GM19193 (cell line): ENCODE results near the gene ZBTB44.

Experiments used
- POLR2A ChIP-seq: IDR thresholded peaks from 4 replicates; pipeline ENCODE4 v1.6.1; 2011; ENCODE audit not compliant: insufficient read depth, insufficient read length; ENCODE audit errors: extremely low read depth

The ZBTB44 gene

DNA sequence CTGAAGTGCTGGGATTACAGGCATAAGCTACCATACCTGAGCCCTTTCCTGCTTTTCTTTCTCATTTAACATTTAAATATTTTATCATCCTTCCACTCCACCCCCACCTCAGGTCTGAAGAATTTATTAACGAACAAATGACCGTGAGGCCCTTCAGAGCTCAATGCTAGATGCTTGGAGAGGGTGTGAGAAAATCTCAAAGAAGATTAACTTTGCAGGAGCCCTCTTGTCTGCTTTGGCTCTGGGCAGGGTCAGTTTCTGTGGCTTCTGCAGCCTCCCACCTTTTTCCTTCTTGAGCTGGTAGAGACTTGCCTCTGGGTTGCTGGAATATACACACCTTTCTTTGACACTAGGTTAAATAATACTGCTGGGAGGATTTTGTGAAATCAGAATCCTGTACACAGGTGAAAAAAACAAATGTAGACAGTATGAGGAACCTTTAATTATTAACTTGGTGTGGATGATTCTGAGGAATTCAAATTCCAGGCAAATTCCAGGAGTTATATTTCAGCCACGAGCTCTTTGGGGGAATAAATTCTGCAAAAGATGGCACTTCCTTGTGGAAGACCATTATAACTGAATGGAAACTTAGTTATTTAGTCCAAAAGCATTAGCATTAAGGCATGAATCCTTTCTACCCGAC lies 3.4 kb upstream of the ZBTB44 start:
- TF ChIP-seq POLR2A = no peak

DNA sequence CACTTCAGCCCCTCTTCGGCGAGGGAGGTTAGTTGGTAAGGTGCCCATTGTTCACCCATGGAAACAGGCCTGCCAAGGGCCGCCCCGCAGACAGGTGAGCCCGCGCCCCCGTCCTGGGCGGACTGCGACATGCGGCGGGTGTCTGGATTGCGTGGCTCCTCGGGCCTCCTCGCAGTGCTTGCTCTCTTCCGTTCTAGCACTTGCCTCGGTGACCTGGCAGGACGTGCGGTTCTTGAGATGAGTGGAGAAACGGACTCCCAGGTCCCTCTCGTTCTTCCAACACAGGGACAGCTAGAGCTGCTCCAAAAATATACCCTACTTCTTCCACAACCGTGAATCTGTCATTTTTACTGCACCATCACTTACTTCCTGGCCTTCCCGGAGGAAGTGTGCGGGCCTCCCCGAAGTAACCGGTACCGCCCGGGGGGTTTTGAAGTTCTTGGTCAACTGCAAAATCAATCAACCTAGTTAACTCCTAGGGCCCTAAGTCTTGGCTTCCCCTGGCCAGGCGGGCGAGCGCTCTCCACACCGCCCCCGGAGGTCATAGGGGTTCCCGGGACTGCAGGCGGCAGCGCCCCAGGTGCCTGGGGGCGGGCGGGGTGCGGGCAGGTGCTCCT lies 745 bp upstream of the ZBTB44 start:
- TF ChIP-seq POLR2A = no peak

DNA sequence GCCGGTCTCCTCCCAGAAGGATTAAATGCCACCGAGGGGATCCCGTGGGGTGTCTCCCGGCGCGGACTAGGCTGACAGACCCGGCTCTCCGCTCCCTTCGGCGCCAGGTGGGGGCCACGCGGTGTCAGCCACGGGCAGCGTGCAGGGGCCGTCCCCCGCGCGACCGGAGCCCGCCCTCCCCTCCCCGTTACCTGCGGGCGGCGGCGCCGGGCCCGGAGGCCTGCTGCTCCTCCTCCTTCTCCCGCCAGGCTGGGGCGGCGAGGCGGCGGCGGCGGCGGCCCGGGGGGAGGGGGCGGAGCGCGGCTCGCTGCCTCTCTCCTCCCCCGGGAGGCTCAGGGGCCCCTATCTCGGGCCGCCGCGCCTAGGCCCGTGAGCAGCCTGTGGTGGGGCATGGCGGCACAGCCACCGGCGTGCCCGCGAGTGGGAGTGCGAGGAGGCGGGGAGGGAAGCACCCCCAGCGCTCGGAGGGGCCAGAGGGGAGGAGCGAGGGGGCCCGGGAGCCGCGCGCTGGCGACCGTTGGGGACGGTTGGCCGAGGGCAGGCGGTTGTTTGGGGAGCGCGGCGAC lies 450 bp downstream of the ZBTB44 start:
- peak; percentile 44 for TF ChIP-seq POLR2A

DNA sequence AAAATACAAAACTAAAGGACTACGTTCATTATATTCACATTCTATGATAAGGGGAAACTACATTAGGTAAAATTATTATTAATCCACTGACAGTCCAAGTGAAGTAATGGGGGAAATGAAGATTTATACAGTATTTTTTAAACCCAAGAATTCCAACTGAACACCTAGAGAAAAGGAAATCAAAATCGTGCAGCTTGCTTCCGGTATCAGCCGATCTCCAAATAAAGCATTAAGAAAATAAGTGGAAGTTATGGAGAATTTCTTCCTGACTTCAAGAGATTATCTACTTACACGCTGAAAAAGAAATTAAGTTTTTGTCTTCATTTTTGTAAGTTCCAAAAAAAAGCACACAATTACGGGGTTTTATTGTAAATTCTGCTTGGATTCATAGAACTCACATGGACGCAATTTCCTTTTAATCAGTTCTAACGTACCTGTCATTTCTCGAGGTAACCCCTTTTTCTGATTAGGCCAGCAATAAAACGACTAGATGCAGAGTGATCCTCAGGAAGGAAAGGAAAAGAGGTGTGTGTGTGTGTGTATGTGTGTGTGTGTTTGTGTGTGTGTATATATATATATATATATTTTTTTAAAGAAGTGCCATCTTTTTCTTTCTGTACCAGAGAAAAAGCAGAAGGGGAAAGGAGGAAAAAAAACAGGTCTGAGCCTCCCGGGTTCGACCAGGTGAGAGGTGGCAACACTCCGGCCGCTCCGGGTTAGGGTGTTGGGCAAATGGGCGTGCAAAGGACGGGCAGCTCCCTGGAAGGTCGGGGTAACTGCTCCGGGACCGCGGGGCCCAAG lies 1.1 kb downstream of the ZBTB44 start:
- TF ChIP-seq POLR2A = no peak

DNA sequence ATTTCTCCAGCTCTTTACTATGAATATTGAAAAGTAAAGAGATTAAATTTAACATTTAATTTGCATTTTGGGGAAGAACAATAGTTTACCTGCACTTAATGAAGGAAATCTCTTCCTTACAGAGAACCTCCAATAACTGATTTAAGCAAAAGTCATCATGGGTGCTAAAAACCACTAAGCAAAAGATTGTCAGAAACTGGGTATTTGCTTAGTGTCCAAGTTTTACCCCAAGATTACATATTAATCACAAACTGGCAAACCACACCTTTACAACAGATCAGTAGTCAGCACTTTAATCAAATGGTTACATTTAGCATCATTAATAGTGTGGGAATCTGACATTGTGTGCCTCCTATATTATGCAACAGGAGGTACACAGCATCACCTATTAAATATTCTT lies 2.7 kb downstream of the ZBTB44 start:
- TF ChIP-seq POLR2A = no peak

DNA sequence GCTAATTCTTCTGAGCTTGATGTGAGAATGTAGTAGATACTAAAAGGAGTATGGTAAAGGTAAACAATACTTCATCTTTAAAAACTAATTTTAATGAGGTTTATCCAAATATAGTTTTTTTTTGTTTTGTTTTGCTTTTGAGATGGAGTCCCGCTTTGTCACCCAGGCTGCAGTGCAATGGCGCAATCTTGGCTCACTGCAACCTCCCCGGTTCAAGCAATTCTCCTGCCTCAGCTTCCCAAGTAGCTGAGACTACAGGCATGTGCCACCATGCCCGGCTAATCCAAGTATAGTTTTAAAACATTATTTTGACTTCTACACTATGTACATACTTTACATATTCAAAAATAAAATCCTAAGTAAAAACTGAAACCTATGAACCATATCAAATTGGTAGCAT lies 4.1 kb downstream of the ZBTB44 start:
- no peak for TF ChIP-seq POLR2A

DNA sequence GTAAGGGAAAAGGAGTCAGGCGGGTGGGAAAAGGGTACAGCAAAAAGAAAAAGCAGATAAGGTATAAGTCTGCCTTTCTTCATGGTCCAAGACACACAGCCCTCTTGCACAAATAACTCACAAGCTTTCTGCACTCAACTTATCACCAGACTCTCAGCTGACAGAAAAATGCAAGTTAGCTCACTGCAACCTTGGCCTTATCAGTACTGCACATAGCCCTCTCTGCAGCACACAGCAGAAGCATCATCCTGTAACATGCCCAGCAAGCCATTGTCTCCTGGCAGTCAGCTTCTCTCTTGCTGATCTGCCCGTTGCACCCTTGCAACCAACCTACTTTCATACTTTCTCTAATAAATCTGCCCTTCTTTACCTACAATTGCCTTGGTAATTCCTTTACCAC lies 5.8 kb downstream of the ZBTB44 start:
- no peak for TF ChIP-seq POLR2A

DNA sequence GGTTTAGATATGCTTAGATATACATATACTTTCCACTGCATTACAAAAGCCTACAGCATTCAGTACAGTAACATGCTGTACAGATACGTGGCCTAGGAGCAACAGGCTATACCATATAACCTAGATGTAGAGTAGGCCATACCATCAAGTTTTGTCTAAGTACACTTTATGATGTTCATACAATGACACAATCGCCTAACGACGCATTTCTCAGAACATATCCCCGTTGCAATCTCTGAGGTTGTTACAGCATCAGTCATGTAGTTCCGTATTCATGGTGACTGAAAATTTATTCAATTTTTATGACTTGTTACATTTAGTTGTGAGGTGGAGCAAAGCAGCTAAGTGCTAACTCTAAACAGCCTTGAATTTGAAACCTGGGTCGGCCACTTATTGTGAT lies 6.7 kb downstream of the ZBTB44 start:
- TF ChIP-seq POLR2A = no peak

DNA sequence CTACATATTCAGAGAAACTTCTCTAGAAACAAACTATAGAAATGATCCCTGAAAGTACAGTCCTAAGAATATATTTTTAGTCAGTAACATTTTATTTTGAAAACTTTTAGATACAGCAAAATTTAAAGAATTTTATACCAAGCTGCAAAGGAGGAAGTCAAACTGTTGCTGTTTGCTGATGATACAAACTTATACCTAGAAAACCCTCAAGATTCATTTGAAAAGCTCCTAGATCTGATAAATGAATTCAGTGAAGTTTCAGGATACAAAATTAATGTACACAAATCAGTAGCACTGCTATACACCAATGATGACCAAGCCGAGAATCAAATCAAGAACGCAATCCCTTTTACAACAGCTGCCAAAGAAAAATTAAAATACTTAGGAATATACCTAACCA lies 10.1 kb downstream of the ZBTB44 start:
- TF ChIP-seq POLR2A = no peak

DNA sequence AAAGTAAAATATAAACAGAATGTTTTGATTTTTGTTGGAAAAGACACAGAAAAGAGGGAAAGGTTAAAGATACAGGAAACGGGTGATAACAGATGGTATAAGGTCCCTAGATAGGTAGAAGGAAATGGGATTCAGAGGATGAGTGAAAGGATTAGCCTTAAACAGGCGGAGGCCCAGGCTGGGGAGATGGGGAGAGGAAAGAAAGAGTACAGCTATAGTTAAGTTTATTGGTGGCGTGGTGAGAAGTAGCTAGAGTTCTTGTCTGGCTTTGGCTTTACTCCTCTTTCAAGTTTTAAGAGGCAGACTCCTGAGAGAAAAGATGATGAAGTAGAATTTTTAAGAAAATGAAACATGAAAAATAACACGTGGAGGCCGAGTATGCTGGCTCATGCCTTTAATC lies 13.7 kb downstream of the ZBTB44 start:
- no peak for TF ChIP-seq POLR2A

DNA sequence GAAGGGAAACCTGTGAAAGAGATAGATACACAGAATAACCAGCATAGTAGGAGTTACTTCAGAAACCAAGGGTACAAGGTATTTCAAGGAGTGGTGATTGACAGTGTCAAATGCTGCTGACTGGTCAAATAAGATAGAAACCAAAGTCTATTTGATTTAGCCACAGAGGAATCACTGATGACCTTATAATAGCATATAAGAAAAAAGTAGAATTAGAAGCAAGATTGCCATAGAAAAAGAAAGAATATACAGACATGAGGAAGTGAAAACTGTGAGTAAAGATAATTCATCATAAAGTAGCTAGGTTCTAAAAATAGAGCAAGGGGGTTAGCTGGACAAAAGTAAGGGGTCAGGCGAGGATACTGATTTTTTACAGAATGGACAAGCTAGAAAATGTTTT lies 14.2 kb downstream of the ZBTB44 start:
- TF ChIP-seq POLR2A = no peak

DNA sequence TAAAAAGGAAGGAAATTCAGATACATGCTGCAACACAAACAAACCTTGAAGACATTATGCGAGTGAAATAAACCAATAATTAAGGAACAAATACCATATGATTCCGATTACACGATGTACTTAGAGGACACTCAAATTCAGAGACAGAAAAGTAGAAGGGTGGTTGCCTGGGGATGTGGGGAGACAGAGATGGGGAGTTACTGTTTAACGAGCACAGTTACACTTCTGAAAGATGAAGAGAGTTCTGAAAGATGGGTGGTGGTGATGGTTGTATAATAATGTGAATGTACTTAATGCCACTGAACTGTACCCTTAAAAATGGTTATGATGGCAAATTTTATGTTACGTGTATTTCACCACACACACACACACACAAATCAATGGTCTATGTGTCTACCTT lies 14.7 kb downstream of the ZBTB44 start:
- no peak for TF ChIP-seq POLR2A

DNA sequence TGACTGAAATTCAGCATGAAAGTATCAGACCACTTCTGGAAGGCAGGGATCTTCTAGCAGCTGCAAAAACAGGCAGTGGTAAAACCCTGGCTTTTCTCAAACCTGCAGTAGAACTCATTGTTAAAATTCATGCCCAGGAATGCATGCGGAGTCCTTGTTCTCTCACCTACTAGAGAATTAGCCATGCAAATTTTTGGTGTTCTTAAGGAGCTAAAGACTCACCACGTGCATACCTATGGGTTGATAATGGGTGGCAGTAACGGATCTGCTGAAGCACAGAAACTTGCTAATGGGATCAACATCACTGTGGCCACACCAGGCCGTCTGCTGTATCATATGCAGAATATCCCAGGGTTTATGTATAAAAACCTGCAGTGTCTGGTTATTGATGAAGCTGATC lies 19.1 kb downstream of the ZBTB44 start:
- no peak for TF ChIP-seq POLR2A

DNA sequence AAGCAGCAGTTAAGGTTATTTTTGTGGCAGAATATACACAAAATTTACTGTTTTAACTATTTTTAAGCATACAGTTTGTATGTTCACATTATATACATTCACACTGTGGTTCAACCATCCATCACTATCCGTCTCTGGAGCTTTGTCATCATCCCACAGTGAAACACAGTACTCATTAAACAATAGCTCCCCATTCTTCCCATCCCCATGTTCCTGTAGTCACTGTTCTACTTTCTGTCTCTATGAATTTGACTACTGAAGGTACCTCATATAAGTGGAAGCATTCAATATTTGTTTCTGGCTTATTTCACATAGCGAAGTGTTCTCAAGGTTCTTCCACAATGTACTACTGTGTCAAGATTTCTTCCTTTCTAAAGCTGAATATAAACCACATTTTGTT lies 32.6 kb downstream of the ZBTB44 start:
- TF ChIP-seq POLR2A = no peak

DNA sequence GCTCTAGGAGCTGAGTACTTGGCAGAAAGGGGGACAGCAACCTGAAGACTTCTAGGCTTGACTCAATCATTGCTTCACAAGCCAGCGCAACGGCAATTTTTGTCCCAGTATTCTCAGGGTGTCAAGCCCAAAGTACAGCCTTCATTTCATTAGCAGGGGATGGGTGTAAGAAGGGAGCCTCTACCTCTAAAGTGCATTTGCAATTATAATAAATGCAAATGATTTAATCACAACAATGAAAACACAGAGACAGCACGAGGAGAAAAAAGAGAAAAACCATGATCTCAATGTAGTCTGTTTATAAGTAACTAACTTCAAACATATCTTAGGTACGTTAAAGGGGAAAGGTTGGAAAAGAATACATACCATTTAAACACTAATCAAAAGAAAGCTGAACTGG lies 34.7 kb downstream of the ZBTB44 start:
- TF ChIP-seq POLR2A = no peak

DNA sequence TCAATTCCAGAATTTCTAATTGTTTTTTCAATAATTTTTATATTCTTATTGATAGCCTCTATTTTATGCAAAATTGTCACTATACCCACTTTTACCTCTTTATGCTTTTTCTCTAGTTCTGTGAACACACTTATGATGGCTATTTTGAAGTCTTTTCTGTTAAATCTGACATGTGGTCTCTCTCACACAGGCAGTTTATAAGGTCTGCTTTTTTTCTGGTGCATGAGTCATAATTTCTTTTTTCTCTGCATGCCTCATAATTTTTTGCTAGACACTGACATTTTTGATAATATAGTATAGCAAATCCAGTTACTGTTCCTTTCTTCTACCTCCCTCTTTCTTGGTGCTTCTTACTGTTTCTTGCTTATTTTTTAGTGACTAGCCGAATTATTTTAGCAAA lies 36.0 kb downstream of the ZBTB44 start:
- no peak for TF ChIP-seq POLR2A
